Sigmoid colon (tissue), 7 donors: ENCODE measurements around the gene IGSF9. TPM values are rescaled to one million over a fixed set of nuclear protein-coding genes. Genes with fewer than 3 reads are reported as not detected.

Source experiments
- DNase-seq: peaks from one replicate; pipeline ENCODE4 v3.0.0-alpha.2; 2019
- H3K27ac ChIP-seq, 4 donors: fragments of 200-600 bp; sonication (generic); one replicate each; pipeline ENCODE4 v1.5.1; 2016 to 2019; ENCODE audit warnings: mild to moderate bottlenecking in 1 of 4
- H3K27me3 ChIP-seq, 3 donors: fragments of 200-600 bp; sonication (generic); one replicate each; pipeline ENCODE4 v1.5.1; 2019; ENCODE audit warnings: mild to moderate bottlenecking in 1 of 3
- H3K36me3 ChIP-seq, 4 donors: fragments of 200-600 bp; sonication (generic); one replicate each; pipeline ENCODE4 v1.5.1; 2016 to 2019
- H3K4me1 ChIP-seq, 4 donors: fragments of 200-600 bp; sonication (generic); one replicate each; pipeline ENCODE4 v1.5.1; 2017 to 2019
- H3K4me3 ChIP-seq, 4 donors: fragments of 200-600 bp; sonication (generic); one replicate each; pipeline ENCODE4 v1.5.1; 2017 to 2019; ENCODE audit warnings: mild to moderate bottlenecking in 2 of 4, moderate library complexity in 1 of 4
- H3K9me3 ChIP-seq, 4 donors: fragments of 200-600 bp in 3 of 4; sonication (generic) in 3 of 4; one replicate each; pipeline versions ENCODE4 v1.5.1 to v1.6.1; 2013 to 2019
- EP300 ChIP-seq, 4 donors: sonication (generic); formaldehyde crosslinking; IDR thresholded peaks; one replicate each; pipeline ENCODE4 v1.6.1; 2017; ENCODE audit warnings: antibody characterized with exemption in 4 of 4
- POLR2A ChIP-seq, 2 donors: fragments of 450-650 bp; IDR thresholded peaks; one replicate each; pipeline ENCODE4 v1.6.1; 2016; ENCODE audit warnings: antibody characterized with exemption in 2 of 2, mild to moderate bottlenecking in 2 of 2, moderate library complexity in 2 of 2
- POLR2AphosphoS5 ChIP-seq, 4 donors: sonication (generic); formaldehyde crosslinking; IDR thresholded peaks; one replicate each; pipeline ENCODE4 v1.6.1; 2017; ENCODE audit warnings: antibody characterized with exemption in 4 of 4
- WGBS, 2 donors: extraction: QIAGEN DNeasy Blood & Tissue Kit; methylation state at CpG; one replicate each; pipeline ENCODE4 v1.1.7; 2013; 5-methylcytosine and 5-hydroxymethylcytosine counted together
- intact Hi-C: fragments of 100-400 bp; cut with DNase I; formaldehyde crosslinking; loops from one replicate; pipeline ENCODE4 v1.15.1; 2023
- polyA plus RNA-seq, 3 donors: library from polyadenylated mRNA; stranded (reverse); fragments of 200-250 nt; gene quantifications; one replicate each; pipeline ENCODE4 v1.2.3, GENCODE V29; 2013
- total RNA-seq, 4 donors: library from RNA; depleted of rRNA; stranded (reverse); fragments of >200 nt; gene quantifications; one replicate each; pipeline ENCODE4 v1.1.0, GENCODE V29; 2016
- TF ChIP-seq, protein P1 (sequence below), 4 experiments: fragments of 450-650 bp in 3 of 4; fragments of 200-600 bp in 1 of 4; IDR thresholded peaks; one replicate each; pipeline ENCODE4 v1.5.1; 2016 to 2019; ENCODE audit warnings: antibody characterized with exemption in 4 of 4, mild to moderate bottlenecking in 3 of 4, moderate library complexity in 2 of 4
- donor health status: healthy with polysubstance abuse.
- donor health status: Bipolar disorder and iron deficiency.
- donor health status: healthy.

Gene IGSF9
- total and polyA plus RNA-seq, 7 donors: under 0.01 to 16.3 (median 9.2) TPM; not detected in 3

DNA sequence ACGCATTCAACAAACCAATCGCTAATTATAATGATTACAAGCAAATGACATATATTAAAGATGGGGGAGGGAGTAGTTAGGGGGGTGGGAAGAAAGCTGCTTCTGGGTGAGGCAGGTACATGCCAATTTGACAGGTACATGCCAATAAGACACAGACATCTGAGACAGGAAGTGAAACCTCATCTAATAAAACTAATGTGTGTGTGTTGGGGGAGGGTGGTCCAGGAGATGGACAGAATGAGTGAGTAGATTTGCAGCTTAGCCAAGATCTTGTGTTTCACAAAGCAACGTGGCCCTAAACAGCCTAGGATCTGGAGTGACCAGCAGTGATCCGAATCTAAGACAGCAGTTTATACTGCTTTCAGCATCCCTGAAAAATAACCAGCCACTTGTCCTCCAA lies 56.2 kb downstream of the IGSF9 start:
- no peaks in the 10 kb centered on the region for H3K9me3 ChIP-seq
- no peaks in the 10 kb centered on the region for H3K27me3 ChIP-seq
- intact Hi-C loops: no loop called here
- H3K36me3 ChIP-seq: no peaks in the 10 kb centered on the region
- no peak for DNase-seq
- H3K4me3 ChIP-seq: no peak overlapping the region
- peak overlapping the region in 2 of 4 donors; percentile 28 to 37 for H3K27ac ChIP-seq
- no peak for TF ChIP-seq EP300 (IDR thresholded peaks at IDR 0.05)
- H3K4me1 ChIP-seq: peaks cover 0 to 5% (median 0%) of the 10 kb centered on the region in 4 donors
- 94 to 95% methylated on average over 4 of the region's 4 CpGs for WGBS, 2 donors

DNA sequence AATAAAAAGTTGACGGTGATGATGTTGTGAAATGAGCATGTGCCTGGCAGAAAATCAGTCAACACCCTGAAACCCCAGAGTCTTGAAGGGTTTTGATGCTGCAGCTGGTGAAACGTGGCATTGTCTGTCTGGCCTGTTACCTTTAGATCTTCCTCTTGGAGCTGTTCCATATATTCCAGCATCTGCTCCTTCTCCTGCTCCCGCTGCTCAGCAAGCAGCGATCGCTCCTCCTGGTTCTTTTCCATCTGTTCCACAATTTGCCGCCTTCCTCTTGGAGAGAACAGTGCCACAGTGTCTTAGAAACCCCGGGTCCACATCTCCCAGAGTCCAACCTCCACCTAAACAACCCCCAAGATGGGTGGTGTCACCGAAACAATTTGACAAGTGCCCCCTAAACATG lies 61.1 kb downstream of the IGSF9 start:
- Histone ChIP-seq H3K27ac (no peak overlapping the region), H3K4me3 (no peak overlapping the region), H3K27me3 (no peaks in the 10 kb centered on the region), H3K36me3 (no peaks in the 10 kb centered on the region), H3K9me3 (no peaks in the 10 kb centered on the region), H3K4me1 (no peaks in the 10 kb centered on the region)
- intact Hi-C loops: loop anchor here (5.0 kb wide), 1 partner anchor 37 kb away; no protein-coding TSS in a partner anchor
- 64 to 83% methylated on average over 8 of the region's 8 CpGs for WGBS, 2 donors
- no peak for DNase-seq
- TF ChIP-seq POLR2AphosphoS5 (IDR thresholded peaks at IDR 0.05): no peak
- TF ChIP-seq POLR2A (IDR thresholded peaks at IDR 0.05): no peak
- TF ChIP-seq, protein P1, sequence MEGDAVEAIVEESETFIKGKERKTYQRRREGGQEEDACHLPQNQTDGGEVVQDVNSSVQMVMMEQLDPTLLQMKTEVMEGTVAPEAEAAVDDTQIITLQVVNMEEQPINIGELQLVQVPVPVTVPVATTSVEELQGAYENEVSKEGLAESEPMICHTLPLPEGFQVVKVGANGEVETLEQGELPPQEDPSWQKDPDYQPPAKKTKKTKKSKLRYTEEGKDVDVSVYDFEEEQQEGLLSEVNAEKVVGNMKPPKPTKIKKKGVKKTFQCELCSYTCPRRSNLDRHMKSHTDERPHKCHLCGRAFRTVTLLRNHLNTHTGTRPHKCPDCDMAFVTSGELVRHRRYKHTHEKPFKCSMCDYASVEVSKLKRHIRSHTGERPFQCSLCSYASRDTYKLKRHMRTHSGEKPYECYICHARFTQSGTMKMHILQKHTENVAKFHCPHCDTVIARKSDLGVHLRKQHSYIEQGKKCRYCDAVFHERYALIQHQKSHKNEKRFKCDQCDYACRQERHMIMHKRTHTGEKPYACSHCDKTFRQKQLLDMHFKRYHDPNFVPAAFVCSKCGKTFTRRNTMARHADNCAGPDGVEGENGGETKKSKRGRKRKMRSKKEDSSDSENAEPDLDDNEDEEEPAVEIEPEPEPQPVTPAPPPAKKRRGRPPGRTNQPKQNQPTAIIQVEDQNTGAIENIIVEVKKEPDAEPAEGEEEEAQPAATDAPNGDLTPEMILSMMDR (IDR thresholded peaks at IDR 0.05): no peak
- no peak for TF ChIP-seq EP300 (IDR thresholded peaks at IDR 0.05)

DNA sequence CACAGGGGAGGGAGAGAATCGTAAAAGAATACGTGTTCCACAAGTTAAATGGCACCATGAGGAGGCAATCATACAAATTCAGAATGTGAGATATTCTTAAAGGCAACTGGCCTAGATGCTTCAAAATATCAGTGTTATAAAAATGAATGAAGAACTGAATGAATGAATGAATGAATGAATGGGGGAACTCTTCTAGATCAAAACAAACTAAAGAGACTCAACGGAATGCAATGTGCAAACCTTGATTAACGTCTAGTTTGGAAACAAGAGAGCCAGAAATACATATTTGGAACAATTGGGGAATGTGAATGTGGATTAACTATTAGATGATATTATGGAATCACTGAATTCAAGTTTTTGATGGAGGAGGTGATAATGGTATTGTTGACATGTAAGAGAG lies 62.3 kb downstream of the IGSF9 start:
- Histone ChIP-seq H3K4me1 (no peaks in the 10 kb centered on the region), H3K9me3 (no peaks in the 10 kb centered on the region), H3K27ac (no peak overlapping the region), H3K36me3 (no peaks in the 10 kb centered on the region), H3K4me3 (no peak overlapping the region), H3K27me3 (no peaks in the 10 kb centered on the region)
- TF ChIP-seq POLR2A (IDR thresholded peaks at IDR 0.05): no peak
- TF ChIP-seq, protein P1 (IDR thresholded peaks at IDR 0.05): no peak
- TF ChIP-seq POLR2AphosphoS5 (IDR thresholded peaks at IDR 0.05): no peak
- TF ChIP-seq EP300 (IDR thresholded peaks at IDR 0.05): no peak
- 37 to 78% methylated on average over 4 of the region's 4 CpGs for WGBS, 2 donors
- intact Hi-C loops: loop anchor here (5.0 kb wide), 1 partner anchor 36 kb away; no protein-coding TSS in a partner anchor
- DNase-seq: no peak

DNA sequence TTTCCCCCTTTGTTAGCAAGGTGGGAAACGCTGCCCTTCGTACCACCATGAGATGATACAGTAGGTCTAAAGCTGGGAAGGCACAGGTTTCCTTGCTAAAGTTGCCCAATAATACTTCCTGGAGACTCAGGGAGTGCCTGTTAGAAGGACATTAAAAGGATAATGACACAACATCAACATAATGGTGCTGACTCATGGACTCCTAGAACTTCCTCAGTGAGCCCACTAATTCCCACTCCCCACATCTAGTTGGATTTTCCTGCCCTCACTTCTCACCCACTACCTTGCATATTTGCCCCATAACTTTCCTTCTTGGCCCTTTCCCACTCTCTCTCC lies 62.9 kb downstream of the IGSF9 start:
- no peak overlapping the region for H3K4me3 ChIP-seq
- H3K27ac ChIP-seq: no peak overlapping the region
- no peaks in the 10 kb centered on the region for H3K27me3 ChIP-seq
- no peaks in the 10 kb centered on the region for H3K9me3 ChIP-seq
- H3K4me1 ChIP-seq: no peaks in the 10 kb centered on the region
- TF ChIP-seq POLR2AphosphoS5 (IDR thresholded peaks at IDR 0.05) (no peak), EP300 (IDR thresholded peaks at IDR 0.05) (no peak), POLR2A (IDR thresholded peaks at IDR 0.05) (no peak)
- TF ChIP-seq, protein P1 (IDR thresholded peaks at IDR 0.05): no peak
- 52 to 88% methylated on average over 2 of the region's 2 CpGs for WGBS, 2 donors
- intact Hi-C loops: loop anchor here (5.0 kb wide), 1 partner anchor 35 kb away; no protein-coding TSS in a partner anchor
- no peak for DNase-seq
- no peaks in the 10 kb centered on the region for H3K36me3 ChIP-seq

DNA sequence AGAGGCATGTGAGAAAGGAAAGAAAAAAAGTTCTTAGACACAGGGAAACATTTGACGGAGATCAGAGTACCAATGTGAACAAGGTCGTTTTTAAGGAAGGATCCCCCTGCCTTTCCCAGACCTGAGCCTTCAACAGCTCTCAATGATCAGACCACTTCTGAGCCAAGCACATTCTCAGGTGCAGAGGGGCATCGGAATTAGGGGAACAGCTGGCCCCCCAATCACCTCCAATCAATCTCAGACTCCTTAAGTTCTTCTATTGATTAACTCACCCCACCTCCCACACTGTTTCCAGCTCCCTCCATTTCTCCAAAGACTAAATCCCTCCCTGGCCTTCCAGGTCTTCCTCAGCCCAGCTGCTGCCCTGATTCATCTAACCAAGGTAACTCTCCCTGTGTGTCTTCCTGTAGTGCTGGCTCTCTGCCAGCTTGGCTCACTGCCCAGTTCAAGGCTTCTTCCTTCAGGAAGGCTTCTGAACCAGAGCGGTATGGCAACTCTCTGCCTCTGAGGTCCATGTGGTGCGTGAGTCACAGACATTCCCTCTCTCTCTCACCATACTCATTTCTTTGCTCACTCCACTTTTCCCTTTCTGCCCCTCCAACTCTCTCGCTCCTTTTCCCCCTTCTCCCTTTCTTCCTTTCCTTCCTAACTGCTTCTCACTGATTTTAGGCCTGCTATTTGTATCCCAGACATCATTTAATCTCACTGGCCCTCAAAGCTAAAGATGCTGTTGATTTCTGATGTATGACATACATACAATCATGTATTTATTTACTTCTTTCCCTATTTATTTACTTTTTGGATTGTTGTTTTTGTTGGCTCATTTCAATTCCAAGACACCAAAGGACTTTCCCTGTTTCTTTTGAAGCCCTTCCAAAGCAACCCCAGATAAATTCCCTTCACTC lies 63.5 kb downstream of the IGSF9 start:
- Histone ChIP-seq H3K9me3 (no peaks in the 10 kb centered on the region), H3K27ac (no peak overlapping the region), H3K27me3 (no peaks in the 10 kb centered on the region), H3K4me1 (no peaks in the 10 kb centered on the region), H3K36me3 (no peaks in the 10 kb centered on the region), H3K4me3 (no peak overlapping the region)
- TF ChIP-seq POLR2AphosphoS5 (IDR thresholded peaks at IDR 0.05): peak in 1 of 4 donors; percentile 16
- TF ChIP-seq, protein P1 (IDR thresholded peaks at IDR 0.05): no peak
- intact Hi-C loops: loop anchor here (5.0 kb wide), 1 partner anchor 35 kb away; no protein-coding TSS in a partner anchor
- peak; percentile 82 for DNase-seq
- WGBS, 2 donors: 35 to 62% methylated on average over 6 of the region's 6 CpGs
